K562 treated with DMSO at 1 percent for 48 hours (cell line): ENCODE data around the gene EPS8L3. TPM values are rescaled to one million over a fixed set of nuclear protein-coding genes. Genes with fewer than 3 reads are reported as not detected.

ENCODE experiments used
- total RNA-seq: library from RNA; unstranded; fragments of 300-600 nt; gene quantifications from 2 replicates; pipeline ENCODE4 v1.2.3, GENCODE V29; 2022; ENCODE audit warnings: low replicate concordance; ENCODE audit errors: extremely low read depth

Gene EPS8L3, protein sequence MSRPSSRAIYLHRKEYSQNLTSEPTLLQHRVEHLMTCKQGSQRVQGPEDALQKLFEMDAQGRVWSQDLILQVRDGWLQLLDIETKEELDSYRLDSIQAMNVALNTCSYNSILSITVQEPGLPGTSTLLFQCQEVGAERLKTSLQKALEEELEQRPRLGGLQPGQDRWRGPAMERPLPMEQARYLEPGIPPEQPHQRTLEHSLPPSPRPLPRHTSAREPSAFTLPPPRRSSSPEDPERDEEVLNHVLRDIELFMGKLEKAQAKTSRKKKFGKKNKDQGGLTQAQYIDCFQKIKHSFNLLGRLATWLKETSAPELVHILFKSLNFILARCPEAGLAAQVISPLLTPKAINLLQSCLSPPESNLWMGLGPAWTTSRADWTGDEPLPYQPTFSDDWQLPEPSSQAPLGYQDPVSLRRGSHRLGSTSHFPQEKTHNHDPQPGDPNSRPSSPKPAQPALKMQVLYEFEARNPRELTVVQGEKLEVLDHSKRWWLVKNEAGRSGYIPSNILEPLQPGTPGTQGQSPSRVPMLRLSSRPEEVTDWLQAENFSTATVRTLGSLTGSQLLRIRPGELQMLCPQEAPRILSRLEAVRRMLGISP
- not detected in 2 replicates for total RNA-seq

DNA sequence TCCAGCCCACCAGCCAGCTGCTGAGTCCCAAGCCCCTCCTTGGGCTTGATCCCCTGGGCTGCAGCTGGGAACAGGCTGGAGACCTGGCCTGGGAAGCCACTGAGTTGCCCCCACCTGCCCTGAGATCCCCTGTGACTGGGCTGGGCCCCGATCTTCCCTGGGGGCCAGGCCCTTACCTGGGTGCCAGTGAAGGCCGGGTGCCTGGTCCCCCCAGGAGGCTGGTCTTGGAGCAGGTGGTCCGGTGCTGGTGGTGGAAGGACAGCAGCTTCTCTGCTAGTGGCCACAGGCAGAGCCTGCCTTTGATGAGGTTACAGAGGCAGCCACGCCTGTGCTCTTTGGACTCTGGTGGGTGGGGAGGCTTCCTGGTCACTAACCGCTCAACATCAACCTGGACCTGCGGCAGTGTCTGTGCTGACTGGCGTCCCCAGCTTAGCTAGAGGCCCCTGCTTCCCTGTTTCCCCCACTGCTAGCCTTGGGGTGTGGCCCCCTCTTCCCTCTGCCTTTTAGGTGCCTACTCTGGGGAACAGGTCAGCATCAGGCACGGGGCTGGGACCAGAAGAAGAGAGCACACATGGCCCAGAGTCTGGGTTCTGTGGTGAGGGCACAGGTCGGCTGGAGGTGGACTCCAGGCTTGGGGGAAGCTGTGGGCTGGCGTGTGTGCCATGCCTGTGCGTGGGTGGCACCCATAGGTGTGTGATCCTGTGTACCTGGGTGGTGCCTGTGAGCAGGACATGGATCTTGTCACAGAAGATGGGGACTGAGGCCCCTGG lies at the start of gene EPS8L3:
Gene EPS8L3 (minus strand): TSS at position 278 of the 770 bp plus-strand sequence. CDS start 2,174 bp downstream, outside the sequence.

DNA sequence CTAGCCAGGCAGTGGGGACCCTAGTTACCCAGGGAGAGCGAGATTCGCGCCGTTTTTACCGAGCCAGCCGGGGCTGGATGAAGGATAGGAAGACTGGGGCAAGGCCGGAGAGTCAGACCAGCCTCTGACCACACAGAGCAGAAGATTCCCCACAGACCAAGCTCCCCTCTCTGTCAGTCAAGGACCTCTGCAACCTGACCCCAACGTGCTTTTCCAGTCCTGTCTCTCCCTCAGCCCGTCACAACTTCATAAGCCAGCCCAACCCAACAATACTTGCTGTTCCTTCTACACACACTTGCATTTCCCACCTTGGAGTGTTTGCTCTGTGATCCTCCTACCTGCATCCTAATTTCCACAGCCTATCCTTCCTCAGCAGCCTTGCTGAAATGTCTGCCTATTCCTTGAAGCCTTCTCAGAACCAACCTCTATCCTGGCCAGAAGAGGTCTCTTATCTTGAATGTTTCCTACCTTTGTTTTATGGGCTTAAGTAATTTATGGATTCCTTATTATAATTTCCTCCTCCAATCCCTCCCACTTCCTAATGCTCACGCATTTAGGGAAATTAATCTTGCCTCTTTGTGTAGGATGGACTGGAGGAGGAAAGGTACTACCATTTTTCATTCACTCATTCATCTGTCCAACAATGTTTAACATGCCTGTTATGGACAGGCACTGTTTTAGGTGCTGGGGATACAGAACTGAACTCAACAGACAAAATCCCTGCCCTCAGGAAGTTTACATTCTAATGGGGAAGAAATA lies 22.9 kb downstream of the EPS8L3 start, which contains the start of gene GSTM3:
Gene GSTM3 (minus strand): TSS at position 424 of the 759 bp plus-strand sequence. CDS start 751 bp downstream, outside the sequence.

DNA sequence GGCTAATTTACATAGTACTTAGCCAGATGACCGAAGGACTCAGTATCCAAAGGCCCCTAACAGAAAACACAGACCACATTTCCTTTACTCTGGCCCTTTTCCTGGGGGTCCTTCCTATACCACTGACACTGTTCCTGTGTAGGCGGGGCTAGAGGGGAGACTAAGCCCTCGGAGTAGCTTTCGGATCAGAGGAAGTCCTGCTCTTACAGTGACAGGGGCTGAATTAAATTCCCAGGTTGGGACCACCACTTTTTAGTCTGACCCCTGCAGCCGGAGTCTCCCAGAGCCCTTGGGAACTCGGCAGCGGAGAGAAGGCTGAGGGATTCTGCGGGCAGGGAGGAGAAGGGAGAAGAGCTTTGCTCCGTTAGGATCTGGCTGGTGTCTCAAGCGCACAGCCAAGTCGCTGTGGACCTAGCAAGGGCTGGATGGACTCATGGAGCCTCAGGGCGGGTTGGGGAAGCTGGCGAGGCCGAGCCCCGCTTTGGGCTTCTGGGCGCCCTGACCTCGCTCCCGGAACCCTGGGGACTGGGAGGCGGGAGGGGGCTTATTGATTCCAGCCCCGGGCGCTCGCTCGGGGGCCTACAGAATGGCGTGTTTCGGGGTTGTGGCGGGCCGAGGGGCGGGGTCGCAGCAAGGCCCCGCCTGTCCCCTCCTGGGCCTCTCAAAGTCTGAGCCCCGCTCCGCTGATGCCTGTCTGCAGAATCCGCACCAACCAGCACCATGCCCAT lies 52.0 kb downstream of the EPS8L3 start, which contains the start of gene GSTM5:
Gene GSTM5 (plus strand): TSS at position 659 of the 728 bp plus-strand sequence. CDS start 62 bp downstream, at position 721.

Other genes starting within 250 kb of the EPS8L3 start
- not detected in 2 replicates for gene GPR61, start 224.1 kb downstream of the EPS8L3 start, total RNA-seq
- gene GNAI3, start 215.3 kb downstream of the EPS8L3 start, total RNA-seq = not detected in 2 replicates
- not detected in 2 replicates for gene GNAT2, start 144.3 kb downstream of the EPS8L3 start, total RNA-seq
- 959 TPM in 1 of 2 replicates, not detected in the other for gene AMPD2, start 144.1 kb downstream of the EPS8L3 start, total RNA-seq
- not detected in 2 replicates for gene GSTM4, start 107.8 kb downstream of the EPS8L3 start, total RNA-seq
- gene GSTM2, start 95.9 kb downstream of the EPS8L3 start, total RNA-seq = not detected in 2 replicates
- gene GSTM1, start 76.1 kb downstream of the EPS8L3 start, total RNA-seq = not detected in 2 replicates
- gene GSTM5, start 51.7 kb downstream of the EPS8L3 start, total RNA-seq = not detected in 2 replicates
- not detected in 2 replicates for gene GSTM3, start 22.9 kb downstream of the EPS8L3 start, total RNA-seq
- gene CSF1, start 146.9 kb upstream of the EPS8L3 start, total RNA-seq = not detected in 2 replicates
- gene AHCYL1, start 220.8 kb upstream of the EPS8L3 start, total RNA-seq = not detected in 2 replicates